ENCODE measurements around the gene SETMAR. TPM values are rescaled to one million over a fixed set of nuclear protein-coding genes. Genes with fewer than 3 reads are reported as not detected.

Gene SETMAR
- total and polyA plus RNA-seq, 2 donors from 2014 or later = 16.0 to 21.4 TPM

DNA sequence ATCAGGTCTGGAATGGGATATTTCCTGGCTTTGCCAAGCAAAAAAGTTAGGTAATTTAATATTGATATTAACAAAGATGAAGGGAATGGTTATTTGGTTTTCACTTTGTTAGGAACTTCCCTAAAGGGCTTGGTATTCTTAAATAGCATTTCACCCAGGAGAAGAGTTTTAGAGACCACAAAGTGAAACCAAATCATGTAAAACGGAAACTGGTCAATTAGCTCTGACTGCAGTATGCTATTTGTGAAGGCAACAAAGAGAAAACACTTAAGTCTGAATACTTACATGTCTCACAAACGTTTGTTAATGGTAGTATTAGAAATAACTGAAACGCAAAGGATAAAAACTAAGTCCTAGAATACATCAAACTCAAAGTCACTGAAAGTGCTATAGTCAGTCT, 32.4 kb upstream of the SETMAR start:
- TF ChIP-seq CTCF (IDR thresholded peaks at IDR 0.05; ENCODE audit: borderline replicate concordance, extremely low read depth, insufficient read depth) = no peak
- Histone ChIP-seq H3K36me3 (ENCODE audit: control insufficient read depth in 2 of 3, insufficient read depth in 3 of 3, low read length in 3 of 3) (no peaks in the 10 kb centered on the region), H3K9me3 (ENCODE audit: control insufficient read depth in 2 of 3, insufficient read depth in 1 of 3, low read length in 3 of 3) (no peaks in the 10 kb centered on the region), H3K4me3 (ENCODE audit: low read length in 3 of 3) (no peak overlapping the region), H3K9ac (ENCODE audit: low read length in 3 of 3) (no peak overlapping the region), H3K27me3 (ENCODE audit: control insufficient read depth, insufficient read depth, low read length) (no peaks in the 10 kb centered on the region), H3K27ac (ENCODE audit: low read depth in 2 of 2, low read length in 2 of 2) (no peak overlapping the region), H3K4me1 (ENCODE audit: control insufficient read depth in 2 of 3, insufficient read depth in 2 of 3, low read depth in 1 of 3, low read length in 3 of 3) (peaks cover 0 to 4% (median 0%) of the 10 kb centered on the region in 3 donors)
- no peak for FAIRE-seq
- intact Hi-C loops (cut with DNase I) = no loop called here
- DNase-seq = no peak

GRCh38 chr3:4271834-4272233, 31.3 kb upstream of the SETMAR start:
- Histone ChIP-seq H3K9ac (ENCODE audit: low read length in 3 of 3) (no peak overlapping the region), H3K36me3 (ENCODE audit: control insufficient read depth in 2 of 3, insufficient read depth in 3 of 3, low read length in 3 of 3) (no peaks in the 10 kb centered on the region), H3K27ac (ENCODE audit: low read depth in 2 of 2, low read length in 2 of 2) (no peak overlapping the region), H3K4me1 (ENCODE audit: control insufficient read depth in 2 of 3, insufficient read depth in 2 of 3, low read depth in 1 of 3, low read length in 3 of 3) (peaks cover 0 to 4% (median 0%) of the 10 kb centered on the region in 3 donors), H3K27me3 (ENCODE audit: control insufficient read depth, insufficient read depth, low read length) (no peaks in the 10 kb centered on the region), H3K4me3 (ENCODE audit: low read length in 3 of 3) (no peak overlapping the region), H3K9me3 (ENCODE audit: control insufficient read depth in 2 of 3, insufficient read depth in 1 of 3, low read length in 3 of 3) (no peaks in the 10 kb centered on the region)
- DNase-seq (peak in 2 of 5 donors; percentile 79 to 81), FAIRE-seq (peak; percentile 60)
- peak; percentile 30 for TF ChIP-seq CTCF (IDR thresholded peaks at IDR 0.05; ENCODE audit: borderline replicate concordance, extremely low read depth, insufficient read depth)
- intact Hi-C loops (cut with DNase I) = no loop called here

DNA sequence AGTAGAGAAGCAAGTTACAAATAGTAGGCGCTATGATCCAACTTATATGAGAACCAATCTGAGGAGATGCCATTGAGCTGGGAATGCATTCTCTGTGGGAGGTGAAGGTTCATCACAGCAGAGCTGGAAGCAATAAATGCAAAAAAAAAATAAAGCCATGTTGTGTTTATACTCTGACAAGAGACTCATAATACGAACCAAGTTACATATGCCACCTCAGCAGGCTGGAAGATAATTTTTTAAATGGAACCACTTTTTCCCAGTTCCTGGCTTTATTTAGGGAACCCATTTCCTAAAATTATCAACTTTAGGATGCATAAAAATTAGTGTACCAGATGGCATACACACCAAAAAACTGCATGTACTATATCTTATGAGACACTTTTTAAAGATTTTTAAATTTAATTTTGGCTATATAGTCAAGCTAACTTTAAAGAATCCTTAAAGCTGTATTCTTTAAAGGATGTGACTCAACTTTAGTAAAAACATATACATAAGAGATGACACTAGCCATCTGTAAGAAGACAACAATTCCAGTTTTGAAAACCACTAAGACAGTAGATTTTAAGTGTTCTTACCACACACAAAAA, 23.6 kb upstream of the SETMAR start:
- no peak overlapping the region for H3K27ac ChIP-seq (ENCODE audit: low read depth in 2 of 2, low read length in 2 of 2)
- intact Hi-C loops (cut with DNase I) = loop anchor here (10.0 kb wide), 1 partner anchor 1075 kb away; no protein-coding TSS in a partner anchor

More for the DNA sequence above, 23.6 kb upstream of the SETMAR start:
- Histone ChIP-seq H3K36me3 (ENCODE audit: control insufficient read depth in 2 of 3, insufficient read depth in 3 of 3, low read length in 3 of 3) (no peaks in the 10 kb centered on the region), H3K27me3 (ENCODE audit: control insufficient read depth, insufficient read depth, low read length) (no peaks in the 10 kb centered on the region), H3K9me3 (ENCODE audit: control insufficient read depth in 2 of 3, insufficient read depth in 1 of 3, low read length in 3 of 3) (no peaks in the 10 kb centered on the region), H3K9ac (ENCODE audit: low read length in 3 of 3) (no peak overlapping the region), H3K4me1 (ENCODE audit: control insufficient read depth in 2 of 3, insufficient read depth in 2 of 3, low read depth in 1 of 3, low read length in 3 of 3) (no peaks in the 10 kb centered on the region), H3K4me3 (ENCODE audit: low read length in 3 of 3) (no peak overlapping the region)
- DNase-seq (no peak), FAIRE-seq (no peak)
- no peak for TF ChIP-seq CTCF (IDR thresholded peaks at IDR 0.05; ENCODE audit: borderline replicate concordance, extremely low read depth, insufficient read depth)

Data from kidney (tissue), 14 donors.